Uterus (tissue), 2 donors: ENCODE results near the gene MAPK11.

ENCODE experiments used
- CTCF ChIP-seq, 4 experiments: fragments of 200-600 bp in 2 of 4; fragments of 450-650 bp in 2 of 4; sonication (generic) in 2 of 4; IDR thresholded peaks; one replicate each; pipeline ENCODE4 v1.5.1; 2016 to 2019; ENCODE audit warnings: antibody characterized with exemption in 4 of 4, mild to moderate bottlenecking in 2 of 4, moderate library complexity in 1 of 4
- POLR2A ChIP-seq, 2 donors: fragments of 450-650 bp; IDR thresholded peaks; one replicate each; pipeline ENCODE4 v1.6.1; 2016; ENCODE audit warnings: antibody characterized with exemption in 2 of 2, mild to moderate bottlenecking in 1 of 2, moderate library complexity in 1 of 2

GRCh38 chr22:50260801-50261614 is 9.2 kb downstream of the MAPK11 start:
- TF ChIP-seq CTCF (IDR thresholded peaks at IDR 0.05) (no peak), POLR2A (IDR thresholded peaks at IDR 0.05) (no peak)
